Measurements from ENCODE around the gene SHC1. TPM values are rescaled to one million over a fixed set of nuclear protein-coding genes. Genes with fewer than 3 reads are reported as not detected.

SHC1 gene
- total and polyA plus RNA-seq, 2 experiments from 2014 or later: 117 to 211 TPM

DNA sequence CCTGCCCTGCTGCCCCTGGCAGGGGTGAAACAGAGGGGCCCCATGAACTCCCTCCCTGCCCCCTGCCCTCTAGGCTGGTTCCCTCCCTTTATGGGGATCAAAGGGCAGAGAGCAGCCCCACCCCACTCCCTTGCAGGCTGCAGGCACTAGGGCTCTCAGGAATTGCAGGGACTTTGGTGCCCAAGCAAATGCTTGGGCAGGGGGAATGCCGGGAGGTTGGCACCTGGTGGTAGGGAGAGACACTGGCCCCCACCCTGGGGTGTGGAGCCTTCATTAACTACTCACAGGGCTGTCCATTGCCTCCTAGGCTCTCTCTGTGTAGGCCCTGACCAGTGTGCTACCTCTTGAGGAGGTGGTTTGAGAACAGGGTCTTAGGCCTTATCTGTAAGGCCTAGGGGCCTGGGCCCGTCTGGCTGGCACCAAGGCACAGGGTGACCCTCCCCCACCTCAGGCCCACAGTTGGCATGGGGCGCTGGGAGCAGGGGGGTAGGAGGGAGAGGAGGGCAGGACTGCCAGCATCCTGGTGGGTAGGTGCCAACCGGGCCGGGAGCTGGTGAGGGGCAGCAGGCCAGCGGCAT, 36.8 kb upstream of the SHC1 start:
- peaks cover 4% of the 10 kb centered on the region; the same call in 2 of the 3 replicates for H3K36me3 Mint-ChIP-seq (ENCODE audit: low read depth)
- TF ChIP-seq POLR2AphosphoS5 (IDR thresholded peaks at IDR 0.05; ENCODE audit: low read depth) (no peak), EZH2 (IDR thresholded peaks at IDR 0.05; ENCODE audit: low read depth, unreplicated experiment) (no peak), ZNF114 (CRISPR knock-in tag; IDR thresholded peaks at IDR 0.05) (no peak), JUNB (IDR thresholded peaks at IDR 0.05; ENCODE audit: unreplicated experiment) (no peak)
- TF ChIP-seq, protein P1, sequence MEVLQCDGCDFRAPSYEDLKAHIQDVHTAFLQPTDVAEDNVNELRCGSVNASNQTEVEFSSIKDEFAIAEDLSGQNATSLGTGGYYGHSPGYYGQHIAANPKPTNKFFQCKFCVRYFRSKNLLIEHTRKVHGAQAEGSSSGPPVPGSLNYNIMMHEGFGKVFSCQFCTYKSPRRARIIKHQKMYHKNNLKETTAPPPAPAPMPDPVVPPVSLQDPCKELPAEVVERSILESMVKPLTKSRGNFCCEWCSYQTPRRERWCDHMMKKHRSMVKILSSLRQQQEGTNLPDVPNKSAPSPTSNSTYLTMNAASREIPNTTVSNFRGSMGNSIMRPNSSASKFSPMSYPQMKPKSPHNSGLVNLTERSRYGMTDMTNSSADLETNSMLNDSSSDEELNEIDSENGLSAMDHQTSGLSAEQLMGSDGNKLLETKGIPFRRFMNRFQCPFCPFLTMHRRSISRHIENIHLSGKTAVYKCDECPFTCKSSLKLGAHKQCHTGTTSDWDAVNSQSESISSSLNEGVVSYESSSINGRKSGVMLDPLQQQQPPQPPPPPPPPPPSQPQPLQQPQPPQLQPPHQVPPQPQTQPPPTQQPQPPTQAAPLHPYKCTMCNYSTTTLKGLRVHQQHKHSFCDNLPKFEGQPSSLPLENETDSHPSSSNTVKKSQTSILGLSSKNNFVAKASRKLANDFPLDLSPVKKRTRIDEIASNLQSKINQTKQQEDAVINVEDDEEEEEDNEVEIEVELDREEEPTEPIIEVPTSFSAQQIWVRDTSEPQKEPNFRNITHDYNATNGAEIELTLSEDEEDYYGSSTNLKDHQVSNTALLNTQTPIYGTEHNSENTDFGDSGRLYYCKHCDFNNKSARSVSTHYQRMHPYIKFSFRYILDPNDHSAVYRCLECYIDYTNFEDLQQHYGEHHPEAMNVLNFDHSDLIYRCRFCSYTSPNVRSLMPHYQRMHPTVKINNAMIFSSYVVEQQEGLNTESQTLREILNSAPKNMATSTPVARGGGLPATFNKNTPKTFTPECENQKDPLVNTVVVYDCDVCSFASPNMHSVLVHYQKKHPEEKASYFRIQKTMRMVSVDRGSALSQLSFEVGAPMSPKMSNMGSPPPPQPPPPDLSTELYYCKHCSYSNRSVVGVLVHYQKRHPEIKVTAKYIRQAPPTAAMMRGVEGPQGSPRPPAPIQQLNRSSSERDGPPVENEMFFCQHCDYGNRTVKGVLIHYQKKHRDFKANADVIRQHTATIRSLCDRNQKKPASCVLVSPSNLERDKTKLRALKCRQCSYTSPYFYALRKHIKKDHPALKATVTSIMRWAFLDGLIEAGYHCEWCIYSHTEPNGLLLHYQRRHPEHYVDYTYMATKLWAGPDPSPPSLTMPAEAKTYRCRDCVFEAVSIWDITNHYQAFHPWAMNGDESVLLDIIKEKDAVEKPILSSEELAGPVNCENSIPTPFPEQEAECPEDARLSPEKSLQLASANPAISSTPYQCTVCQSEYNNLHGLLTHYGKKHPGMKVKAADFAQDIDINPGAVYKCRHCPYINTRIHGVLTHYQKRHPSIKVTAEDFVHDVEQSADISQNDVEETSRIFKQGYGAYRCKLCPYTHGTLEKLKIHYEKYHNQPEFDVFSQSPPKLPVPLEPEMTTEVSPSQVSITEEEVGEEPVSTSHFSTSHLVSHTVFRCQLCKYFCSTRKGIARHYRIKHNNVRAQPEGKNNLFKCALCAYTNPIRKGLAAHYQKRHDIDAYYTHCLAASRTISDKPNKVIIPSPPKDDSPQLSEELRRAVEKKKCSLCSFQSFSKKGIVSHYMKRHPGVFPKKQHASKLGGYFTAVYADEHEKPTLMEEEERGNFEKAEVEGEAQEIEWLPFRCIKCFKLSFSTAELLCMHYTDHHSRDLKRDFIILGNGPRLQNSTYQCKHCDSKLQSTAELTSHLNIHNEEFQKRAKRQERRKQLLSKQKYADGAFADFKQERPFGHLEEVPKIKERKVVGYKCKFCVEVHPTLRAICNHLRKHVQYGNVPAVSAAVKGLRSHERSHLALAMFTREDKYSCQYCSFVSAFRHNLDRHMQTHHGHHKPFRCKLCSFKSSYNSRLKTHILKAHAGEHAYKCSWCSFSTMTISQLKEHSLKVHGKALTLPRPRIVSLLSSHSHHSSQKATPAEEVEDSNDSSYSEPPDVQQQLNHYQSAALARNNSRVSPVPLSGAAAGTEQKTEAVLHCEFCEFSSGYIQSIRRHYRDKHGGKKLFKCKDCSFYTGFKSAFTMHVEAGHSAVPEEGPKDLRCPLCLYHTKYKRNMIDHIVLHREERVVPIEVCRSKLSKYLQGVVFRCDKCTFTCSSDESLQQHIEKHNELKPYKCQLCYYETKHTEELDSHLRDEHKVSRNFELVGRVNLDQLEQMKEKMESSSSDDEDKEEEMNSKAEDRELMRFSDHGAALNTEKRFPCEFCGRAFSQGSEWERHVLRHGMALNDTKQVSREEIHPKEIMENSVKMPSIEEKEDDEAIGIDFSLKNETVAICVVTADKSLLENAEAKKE (CRISPR knock-in tag; IDR thresholded peaks at IDR 0.05): no peak
- TF ChIP-seq, protein P2, sequence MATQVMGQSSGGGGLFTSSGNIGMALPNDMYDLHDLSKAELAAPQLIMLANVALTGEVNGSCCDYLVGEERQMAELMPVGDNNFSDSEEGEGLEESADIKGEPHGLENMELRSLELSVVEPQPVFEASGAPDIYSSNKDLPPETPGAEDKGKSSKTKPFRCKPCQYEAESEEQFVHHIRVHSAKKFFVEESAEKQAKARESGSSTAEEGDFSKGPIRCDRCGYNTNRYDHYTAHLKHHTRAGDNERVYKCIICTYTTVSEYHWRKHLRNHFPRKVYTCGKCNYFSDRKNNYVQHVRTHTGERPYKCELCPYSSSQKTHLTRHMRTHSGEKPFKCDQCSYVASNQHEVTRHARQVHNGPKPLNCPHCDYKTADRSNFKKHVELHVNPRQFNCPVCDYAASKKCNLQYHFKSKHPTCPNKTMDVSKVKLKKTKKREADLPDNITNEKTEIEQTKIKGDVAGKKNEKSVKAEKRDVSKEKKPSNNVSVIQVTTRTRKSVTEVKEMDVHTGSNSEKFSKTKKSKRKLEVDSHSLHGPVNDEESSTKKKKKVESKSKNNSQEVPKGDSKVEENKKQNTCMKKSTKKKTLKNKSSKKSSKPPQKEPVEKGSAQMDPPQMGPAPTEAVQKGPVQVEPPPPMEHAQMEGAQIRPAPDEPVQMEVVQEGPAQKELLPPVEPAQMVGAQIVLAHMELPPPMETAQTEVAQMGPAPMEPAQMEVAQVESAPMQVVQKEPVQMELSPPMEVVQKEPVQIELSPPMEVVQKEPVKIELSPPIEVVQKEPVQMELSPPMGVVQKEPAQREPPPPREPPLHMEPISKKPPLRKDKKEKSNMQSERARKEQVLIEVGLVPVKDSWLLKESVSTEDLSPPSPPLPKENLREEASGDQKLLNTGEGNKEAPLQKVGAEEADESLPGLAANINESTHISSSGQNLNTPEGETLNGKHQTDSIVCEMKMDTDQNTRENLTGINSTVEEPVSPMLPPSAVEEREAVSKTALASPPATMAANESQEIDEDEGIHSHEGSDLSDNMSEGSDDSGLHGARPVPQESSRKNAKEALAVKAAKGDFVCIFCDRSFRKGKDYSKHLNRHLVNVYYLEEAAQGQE (IDR thresholded peaks at IDR 0.05; ENCODE audit: unreplicated experiment): no peak
- no peak for DNase-seq (ENCODE audit: low spot score)
- ATAC-seq: no peak
- H3K27ac Mint-ChIP-seq: no peak overlapping the region
- Histone ChIP-seq H3K4me3 (no peak overlapping the region), H3K9me2 (ENCODE audit: insufficient read depth) (no peaks in the 10 kb centered on the region), H3K27ac (ENCODE audit: low read depth) (no peak overlapping the region), H3F3A (replicated peaks; ENCODE audit: low read depth) (peaks cover 4% of the 10 kb centered on the region; the same call in 1 of the 2 replicates), H3K4me2 (no peak overlapping the region), H3K4me1 (ENCODE audit: insufficient read depth) (peaks cover 42% of the 10 kb centered on the region), H3K79me2 (replicated peaks; ENCODE audit: insufficient read depth) (peaks cover 44% of the 10 kb centered on the region), H2AFZ (no peak overlapping the region), H3K27me3 (ENCODE audit: insufficient read depth) (no peaks in the 10 kb centered on the region), H4K20me1 (replicated peaks; ENCODE audit: insufficient read depth) (peaks cover 4% of the 10 kb centered on the region; the same call in 1 of the 2 replicates), H3K36me3 (ENCODE audit: insufficient read depth) (no peaks in the 10 kb centered on the region)
- peaks cover 61% of the 10 kb centered on the region for H3K4me1 Mint-ChIP-seq
- no peaks in the 10 kb centered on the region for H3K9me3 Mint-ChIP-seq
- no peak overlapping the region for H3K4me3 Mint-ChIP-seq
- peaks cover 16% of the 10 kb centered on the region for H3K27me3 Mint-ChIP-seq (ENCODE audit: insufficient read depth, low read depth, poor library complexity)
